Stimulated activated CD8-positive, alpha-beta memory T cell treated with anti-CD3 and anti-CD28 coated beads, Interleukin-12 subunit alpha, Interleukin-12 subunit beta, amount 100 ng/mL, for 24 hours (primary cell): ENCODE data around the gene RLF.
"Not testable (repeated sequence)": the region's sequence is repeated elsewhere in the genome, so short reads cannot be mapped to it uniquely, and the experiment has no call there.

Source experiments
- DNase-seq: peaks from one replicate; pipeline ENCODE4 v3.0.0-alpha.2; 2020; ENCODE audit errors: extremely low read depth

RLF gene

GRCh38 chr1:40171036-40171435, 9.8 kb downstream of the RLF start:
- no peak for DNase-seq

DNA sequence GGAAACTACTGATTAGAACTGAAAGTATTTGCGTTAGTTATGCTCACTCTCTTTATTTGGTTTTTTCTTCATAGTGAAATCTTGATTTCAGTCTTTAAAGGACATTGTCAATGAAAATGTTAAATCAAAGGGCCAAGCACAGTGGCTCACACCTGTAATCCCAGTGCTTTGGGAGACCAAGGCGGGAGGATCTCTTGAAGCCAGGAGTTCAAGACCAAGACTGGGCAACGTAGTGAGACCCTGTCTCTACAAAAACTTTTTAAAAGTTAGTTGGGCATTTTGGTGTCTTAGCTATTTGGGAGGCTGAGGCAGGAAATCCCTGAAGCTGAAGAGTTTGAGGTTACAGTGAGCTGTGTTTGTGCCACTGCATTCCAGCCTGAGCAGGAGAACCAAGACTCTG, 13.6 kb downstream of the RLF start:
- no peak for DNase-seq

DNA sequence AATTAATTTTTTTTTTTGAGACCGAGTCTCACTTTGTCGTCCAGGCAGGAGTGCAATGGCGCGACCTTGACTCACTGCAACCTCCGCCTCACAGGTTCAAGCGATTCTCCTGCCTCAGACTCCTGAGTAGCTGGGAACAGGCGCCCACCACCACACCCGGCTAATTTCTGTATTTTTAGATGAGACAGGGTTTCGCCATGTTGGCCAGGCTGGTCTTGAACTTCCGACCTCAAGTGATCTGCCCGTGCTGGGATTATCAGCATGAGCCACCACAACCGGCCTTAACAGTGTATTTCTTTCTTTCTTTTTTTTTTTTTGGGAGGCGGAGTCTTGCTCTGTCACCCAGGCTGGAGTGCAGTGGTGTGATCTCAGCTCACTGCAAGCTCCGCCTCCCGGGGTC, 15.8 kb downstream of the RLF start:
- not testable (repeated sequence) for DNase-seq

- DNase-seq = no peak
These were observed 17.0 kb downstream of the RLF start for GRCh38 chr1:40178200-40178599.

DNA sequence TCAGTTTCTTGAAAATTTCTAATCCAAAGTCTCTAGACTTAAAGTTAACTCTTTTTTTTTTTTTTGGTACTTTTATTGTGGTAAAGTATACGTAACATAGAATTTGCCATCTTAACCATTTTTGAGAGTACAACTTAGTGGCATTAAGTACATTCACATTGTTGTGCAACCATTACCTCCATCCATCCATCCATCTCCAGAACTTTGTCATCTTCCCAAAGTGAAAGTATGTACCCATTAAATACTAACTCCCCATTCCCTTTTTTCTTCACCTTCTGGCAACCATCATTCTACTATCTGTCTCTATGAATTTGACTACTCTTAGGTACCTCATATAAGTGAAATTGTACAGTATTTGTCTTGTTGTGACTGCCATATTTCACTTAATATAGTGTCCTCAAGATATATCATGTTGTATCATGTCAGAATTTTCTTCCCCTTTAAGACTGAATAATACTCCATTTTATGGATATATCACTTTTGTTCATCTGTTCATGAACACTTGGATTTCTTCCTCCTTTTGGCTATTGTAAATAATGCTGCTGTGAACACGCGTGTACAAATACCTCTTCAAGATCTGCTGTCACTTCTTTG, 18.4 kb downstream of the RLF start:
- DNase-seq = no peak

DNA sequence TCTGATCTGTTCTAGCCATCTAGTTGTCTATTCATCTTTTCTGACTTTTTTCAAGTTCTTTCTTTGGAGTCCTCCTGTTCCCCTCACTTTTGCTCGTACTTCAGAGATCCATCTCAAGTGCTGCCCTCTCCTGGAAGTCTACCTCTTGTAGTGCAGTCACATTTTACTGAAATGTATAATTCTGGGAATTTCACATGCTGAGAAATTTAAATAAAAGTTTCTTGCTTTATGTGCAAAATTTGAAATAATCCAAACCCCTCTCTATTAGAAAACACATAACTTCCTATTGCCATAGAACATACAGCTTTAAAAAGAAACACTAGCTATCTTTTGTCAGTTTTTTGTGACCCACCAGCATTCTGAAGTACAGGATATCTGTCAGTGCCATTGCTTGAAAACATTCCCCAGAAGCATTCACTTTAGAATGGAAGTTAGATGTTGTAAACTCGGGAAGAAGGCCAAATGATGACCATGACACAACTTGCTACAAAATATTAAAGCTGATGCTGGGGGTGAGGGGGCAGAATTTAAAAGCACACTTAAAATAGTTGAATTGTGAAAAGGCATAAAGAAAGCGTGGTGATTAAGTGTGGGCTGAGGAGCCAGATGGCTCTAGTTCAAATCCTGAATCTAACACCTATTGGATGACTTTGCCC, 22.0 kb downstream of the RLF start:
- no peak for DNase-seq

- DNase-seq = no peak
These were observed 23.0 kb downstream of the RLF start for GRCh38 chr1:40184193-40184592.

GRCh38 chr1:40185951-40186864, 25.0 kb downstream of the RLF start:
- peak; percentile 31 for DNase-seq

- no peak for DNase-seq
These were observed 26.2 kb downstream of the RLF start for GRCh38 chr1:40187399-40187798.

DNA sequence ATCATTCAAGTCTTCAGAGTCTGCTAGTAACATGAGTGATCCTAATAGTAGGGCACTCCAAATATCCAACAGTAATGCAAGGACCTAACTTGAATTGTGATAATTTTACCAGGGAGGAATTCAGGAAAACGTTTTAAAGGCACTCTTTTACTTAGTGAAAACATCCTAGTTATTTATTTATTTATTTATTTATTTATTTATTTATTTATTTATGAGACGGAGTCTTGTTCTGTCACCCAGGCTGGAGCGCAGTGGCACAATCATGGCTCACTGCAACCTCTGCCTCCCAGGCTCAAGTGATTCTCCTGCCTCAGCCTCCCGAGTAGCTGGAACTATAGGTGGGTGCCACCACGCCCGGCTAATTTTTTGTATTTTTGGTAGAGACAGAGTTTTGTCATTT, 33.5 kb downstream of the RLF start:
- not testable (repeated sequence) for DNase-seq

GRCh38 chr1:40197656-40198055, 36.5 kb downstream of the RLF start:
- DNase-seq = no peak

GRCh38 chr1:40199126-40199525, 37.9 kb downstream of the RLF start:
- DNase-seq = no peak

DNA sequence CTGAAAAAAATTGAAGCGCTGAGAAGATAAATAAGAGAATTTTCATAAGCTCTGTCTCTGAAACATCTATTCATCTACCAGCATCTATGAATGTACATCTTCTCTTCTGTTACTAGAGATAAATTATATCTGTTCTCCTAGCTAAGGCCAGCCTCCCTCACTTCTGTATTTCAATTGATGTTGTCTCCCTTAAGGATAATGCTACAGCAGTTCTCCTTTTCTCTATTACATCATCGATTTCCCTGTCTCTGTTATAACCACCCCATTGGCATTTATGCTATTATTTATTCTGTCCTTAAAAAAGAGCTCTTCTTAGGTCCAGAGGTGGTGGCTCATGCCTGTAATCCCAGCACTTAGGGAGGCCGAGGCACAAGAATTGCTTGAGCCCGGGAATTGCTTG, 43.7 kb downstream of the RLF start:
- no peak for DNase-seq

DNA sequence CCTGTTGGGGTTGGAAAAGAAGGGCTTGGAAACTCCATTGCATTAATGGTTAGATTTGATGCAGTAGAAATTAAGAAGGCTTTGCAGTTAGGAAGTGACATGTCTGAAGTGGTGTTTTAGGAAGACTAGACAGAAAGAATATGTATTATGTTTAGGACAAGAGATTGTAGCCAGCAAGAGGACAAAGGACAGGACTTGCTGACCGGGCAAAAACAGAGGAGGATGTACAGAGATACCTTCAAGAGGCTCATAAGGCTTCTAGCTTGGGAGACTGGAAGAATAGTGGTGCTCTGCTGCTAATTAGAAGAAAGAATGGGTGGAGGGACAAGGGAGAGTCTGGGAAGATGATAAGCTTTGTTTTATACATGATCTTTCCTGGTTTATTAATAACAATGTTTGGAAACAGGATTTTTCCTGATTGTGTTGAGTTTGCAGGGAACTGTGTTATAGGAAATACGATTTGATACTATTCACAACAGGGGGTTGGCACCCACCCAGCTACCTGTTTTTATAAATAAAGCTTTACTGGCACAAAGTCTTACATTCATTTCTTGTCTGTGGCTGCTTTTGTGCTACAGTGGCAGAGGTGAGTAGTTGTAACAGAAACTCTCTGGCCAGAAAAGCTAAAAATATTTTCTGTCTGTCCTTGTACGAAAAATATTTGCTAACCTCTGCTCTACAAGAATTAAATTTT, 49.5 kb downstream of the RLF start:
- DNase-seq = no peak

DNA sequence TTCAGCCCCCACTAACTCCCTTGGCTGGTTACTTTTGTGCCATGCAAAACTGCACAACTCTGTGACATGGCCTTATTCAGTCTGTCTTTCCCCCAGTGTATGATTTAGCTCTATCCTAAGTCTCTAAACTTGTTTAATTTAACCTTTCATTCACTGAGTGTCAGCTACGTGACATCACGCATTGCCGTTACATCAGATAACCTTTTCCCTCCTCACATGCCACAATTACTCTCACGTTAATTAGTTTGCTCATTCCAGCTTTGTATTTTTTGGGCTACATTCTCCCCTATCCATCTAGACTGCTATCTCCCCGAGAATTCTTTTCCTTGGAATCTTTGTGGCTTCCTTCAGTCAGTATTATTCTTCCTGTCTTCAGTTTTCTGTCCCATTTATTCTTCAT, 57.1 kb downstream of the RLF start:
- no peak for DNase-seq

DNA sequence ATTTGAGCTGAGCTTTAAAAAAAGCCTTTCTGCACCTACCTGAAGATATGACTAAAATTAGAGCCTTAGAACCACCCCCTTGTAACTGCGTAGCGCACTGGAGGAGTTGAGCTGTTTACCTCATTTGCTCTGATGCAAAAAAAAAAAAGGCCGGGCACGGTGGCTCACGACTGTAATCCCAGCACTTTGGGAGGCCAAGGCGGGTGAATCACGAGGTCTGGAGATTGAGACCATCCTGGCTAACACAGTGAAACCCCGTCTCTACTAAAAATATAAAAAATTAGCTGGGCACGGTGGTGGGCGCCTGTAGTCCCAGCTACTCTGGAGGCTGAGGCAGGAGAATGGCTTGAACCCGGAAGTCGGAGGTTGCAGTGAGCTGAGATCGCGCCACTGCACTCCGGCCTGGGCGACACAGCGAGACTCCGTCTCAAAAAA, 60.3 kb downstream of the RLF start:
- DNase-seq = not testable (repeated sequence)

DNA sequence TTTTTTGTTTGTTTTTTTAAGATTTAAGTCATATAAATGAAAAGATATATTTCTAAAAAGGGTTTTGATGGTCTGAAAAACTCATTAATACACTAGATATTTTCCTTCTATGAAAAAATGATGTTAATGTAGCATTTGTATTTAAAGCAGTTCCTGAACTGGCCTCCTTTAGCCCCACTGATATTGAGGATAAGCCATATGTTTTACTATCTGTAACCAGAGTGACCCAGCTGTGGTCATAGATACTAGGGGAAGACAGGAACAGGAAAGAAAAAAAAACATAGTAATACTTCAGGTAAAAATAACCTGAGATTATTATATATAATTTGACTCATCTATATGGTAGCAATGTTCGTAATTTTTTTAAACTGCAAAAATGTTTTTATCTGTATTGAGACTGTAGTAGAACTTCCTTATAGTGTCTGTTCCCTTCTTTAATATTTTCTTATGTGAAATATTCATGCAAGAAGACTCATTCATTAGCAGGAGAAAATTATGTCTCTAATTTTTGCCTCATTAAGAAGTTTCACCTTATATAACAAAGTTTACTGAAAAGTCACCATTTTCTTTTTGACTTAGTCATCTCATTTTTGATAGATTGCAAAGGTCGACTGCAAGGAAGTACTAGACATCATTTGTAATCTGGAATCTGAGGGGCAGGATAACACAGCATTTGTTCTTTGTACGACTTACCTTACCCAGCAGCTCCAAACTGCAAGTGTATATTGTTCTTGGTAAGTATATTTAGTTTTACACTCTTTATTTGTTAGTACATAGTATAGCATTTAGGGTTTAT, 61.0 kb downstream of the RLF start:
- no peak for DNase-seq

DNA sequence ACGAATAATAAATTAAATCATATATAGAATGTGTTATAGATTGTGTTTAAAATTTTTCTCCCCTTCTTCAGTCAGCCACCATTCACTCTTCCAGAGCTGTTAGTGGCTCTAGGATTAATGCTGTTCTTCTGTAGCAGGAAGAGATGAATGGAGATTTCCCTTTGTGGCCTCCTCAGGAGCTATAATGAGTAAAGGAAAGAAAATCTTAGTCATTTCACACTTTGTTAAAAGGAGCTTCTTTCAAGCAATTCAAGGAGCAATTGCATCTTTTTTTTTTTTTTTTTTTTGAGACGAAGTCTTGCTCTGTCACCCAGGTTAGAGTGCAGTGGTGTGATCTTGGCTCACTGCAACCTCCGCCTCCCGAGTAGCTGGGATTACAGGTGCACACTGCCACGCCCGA, 62.9 kb downstream of the RLF start:
- DNase-seq = no peak

- no peak for DNase-seq
These were observed 65.0 kb downstream of the RLF start for GRCh38 chr1:40226192-40226591.

DNA sequence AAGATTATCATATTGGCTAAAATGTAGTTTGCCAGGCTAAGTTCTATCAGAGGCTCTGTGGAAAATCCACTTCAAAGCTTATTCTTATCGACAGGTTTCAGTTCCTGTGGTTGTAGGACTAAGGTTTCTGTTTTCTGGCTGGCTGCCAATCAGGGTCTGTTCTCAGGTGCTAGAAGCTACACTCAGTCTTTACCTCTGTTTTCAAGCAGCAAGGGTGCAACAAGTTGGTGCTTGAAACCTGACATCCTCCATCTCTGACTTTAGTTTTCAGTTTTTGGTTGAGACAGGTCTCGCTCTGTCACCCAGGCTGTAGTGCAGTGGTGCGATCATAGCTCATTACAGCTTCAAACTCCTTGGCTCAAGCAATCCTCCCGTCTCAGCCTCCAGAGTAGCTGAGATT, 71.3 kb downstream of the RLF start:
- no peak for DNase-seq

DNA sequence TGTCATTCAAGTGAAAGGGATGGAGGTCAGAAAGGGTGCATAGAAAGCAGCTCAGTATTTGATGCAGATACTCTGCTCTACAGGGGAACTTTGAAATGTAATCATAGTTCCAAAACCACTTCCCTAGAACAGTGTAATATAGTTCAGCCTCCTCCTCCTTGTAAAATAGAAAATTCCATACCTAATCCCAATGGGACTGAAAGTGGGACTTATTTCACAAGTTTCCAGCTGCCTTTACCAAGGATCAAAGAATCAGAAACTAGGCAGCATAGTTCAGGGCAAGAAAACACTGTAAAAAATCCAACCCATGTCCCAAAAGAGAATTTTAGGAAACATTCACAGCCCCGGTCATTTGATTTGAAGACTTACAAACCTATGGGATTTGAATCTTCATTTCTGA, 78.4 kb downstream of the RLF start:
- no peak for DNase-seq
